ENCODE data around the gene IL1F10. TPM values are rescaled to one million over a fixed set of nuclear protein-coding genes. Genes with fewer than 3 reads are reported as not detected.

IL1F10 gene
- total RNA-seq, 1 experiment from 2014 or later, result not detected

DNA sequence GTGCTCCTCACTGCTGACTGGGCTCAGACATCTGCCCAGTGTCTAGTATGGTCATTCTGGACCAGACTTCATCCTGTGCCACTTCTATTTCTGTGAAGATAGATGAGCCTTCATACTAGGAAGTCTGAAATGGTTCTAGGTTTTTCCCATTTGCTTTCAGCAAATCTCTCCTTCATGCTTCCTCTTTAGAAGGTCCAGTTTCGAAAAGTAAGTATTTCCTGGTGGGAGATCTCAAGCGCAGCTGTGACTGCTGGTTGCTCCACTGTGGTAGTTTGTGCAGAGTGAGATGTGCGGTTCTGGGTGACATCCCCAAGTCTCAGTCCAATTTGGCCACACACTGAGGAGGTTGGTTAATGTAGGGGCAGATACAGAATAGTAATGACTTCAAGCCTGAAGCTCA, 29.5 kb upstream of the IL1F10 start:
- TF ChIP-seq, protein P1, sequence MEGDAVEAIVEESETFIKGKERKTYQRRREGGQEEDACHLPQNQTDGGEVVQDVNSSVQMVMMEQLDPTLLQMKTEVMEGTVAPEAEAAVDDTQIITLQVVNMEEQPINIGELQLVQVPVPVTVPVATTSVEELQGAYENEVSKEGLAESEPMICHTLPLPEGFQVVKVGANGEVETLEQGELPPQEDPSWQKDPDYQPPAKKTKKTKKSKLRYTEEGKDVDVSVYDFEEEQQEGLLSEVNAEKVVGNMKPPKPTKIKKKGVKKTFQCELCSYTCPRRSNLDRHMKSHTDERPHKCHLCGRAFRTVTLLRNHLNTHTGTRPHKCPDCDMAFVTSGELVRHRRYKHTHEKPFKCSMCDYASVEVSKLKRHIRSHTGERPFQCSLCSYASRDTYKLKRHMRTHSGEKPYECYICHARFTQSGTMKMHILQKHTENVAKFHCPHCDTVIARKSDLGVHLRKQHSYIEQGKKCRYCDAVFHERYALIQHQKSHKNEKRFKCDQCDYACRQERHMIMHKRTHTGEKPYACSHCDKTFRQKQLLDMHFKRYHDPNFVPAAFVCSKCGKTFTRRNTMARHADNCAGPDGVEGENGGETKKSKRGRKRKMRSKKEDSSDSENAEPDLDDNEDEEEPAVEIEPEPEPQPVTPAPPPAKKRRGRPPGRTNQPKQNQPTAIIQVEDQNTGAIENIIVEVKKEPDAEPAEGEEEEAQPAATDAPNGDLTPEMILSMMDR (conservative IDR thresholded peaks at IDR 0.05), result no peak
- H3K27me3 Mint-ChIP-seq (ENCODE audit: low read depth), result peaks cover 24% of the 10 kb centered on the region
- no CpG with 5 or more reads among the region's 3 CpGs for WGBS (ENCODE audit: extremely low coverage, insufficient read length, low lambda C conversion rate)

More for the DNA sequence above, 29.5 kb upstream of the IL1F10 start:
- Histone ChIP-seq H3K27me3 (ENCODE audit: insufficient read depth, low read length) (no peaks in the 10 kb centered on the region), H3K23me2 (ENCODE audit: insufficient read length, low read depth, low read length, poor library complexity, severe bottlenecking) (no peaks in the 10 kb centered on the region), H3K4ac (ENCODE audit: low read depth, low read length) (no peak overlapping the region), H4K91ac (ENCODE audit: insufficient read length, low read depth, low read length) (no peak overlapping the region), H2AFZ (ENCODE audit: low read length) (no peak overlapping the region), H2BK20ac (ENCODE audit: low read depth, low read length, poor library complexity, severe bottlenecking) (no peak overlapping the region), H2BK5ac (ENCODE audit: insufficient read length, low read length) (no peak overlapping the region), H3K4me1 (ENCODE audit: insufficient read depth, low read length) (no peaks in the 10 kb centered on the region), H3K9ac (ENCODE audit: extremely low read depth, insufficient read length, low read length) (no peak overlapping the region), H3T11ph (ENCODE audit: low read length) (no peak overlapping the region), H2BK12ac (ENCODE audit: insufficient read length, low read depth, low read length) (no peak overlapping the region), H4K20me1 (ENCODE audit: control insufficient read depth, insufficient read depth, insufficient read length) (no peaks in the 10 kb centered on the region), H3K4me2 (ENCODE audit: insufficient read depth, insufficient read length, low read length) (no peak overlapping the region), H4K5ac (ENCODE audit: insufficient read length, low read depth, low read length) (no peak overlapping the region), H3K23ac (ENCODE audit: insufficient read length, low read depth, low read length) (no peak overlapping the region), H3K14ac (ENCODE audit: insufficient read depth, low read length) (no peak overlapping the region), H3K56ac (ENCODE audit: insufficient read length, low read depth, low read length) (no peak overlapping the region), H2BK120ac (ENCODE audit: low read depth, low read length, poor library complexity, severe bottlenecking) (no peak overlapping the region), H3K18ac (ENCODE audit: insufficient read length, low read depth, low read length) (no peak overlapping the region), H3K79me2 (ENCODE audit: insufficient read depth, low read length) (no peaks in the 10 kb centered on the region), H2BK15ac (ENCODE audit: low read depth, low read length) (no peak overlapping the region), H3K79me1 (ENCODE audit: insufficient read depth, low read depth, low read length, poor library complexity, severe bottlenecking) (no peaks in the 10 kb centered on the region), H2AK5ac (ENCODE audit: insufficient read length, low read length) (no peak overlapping the region), H3K27ac (ENCODE audit: insufficient read length, low read depth, low read length) (no peak overlapping the region), H3K9me3 (ENCODE audit: control insufficient read depth, low read depth, low read length) (no peaks in the 10 kb centered on the region), H4K8ac (replicated peaks; ENCODE audit: insufficient read length, low read depth, low read length) (no peak overlapping the region)
- Mint-ChIP-seq H3K36me3 (ENCODE audit: insufficient read depth in 1 of 3, low read depth in 3 of 3) (no peaks in the 10 kb centered on the region), H3K9me3 (peaks cover 0 to 40% of the 10 kb centered on the region in 2 experiments; a peak in 2 of 5 replicates), H3K4me3 (no peak overlapping the region), H3K27ac (no peak overlapping the region), H3K4me1 (no peaks in the 10 kb centered on the region)
- DNase-seq, result no peak
